ENCODE results near the gene KRTAP12-1.

KRTAP12-1 gene

DNA sequence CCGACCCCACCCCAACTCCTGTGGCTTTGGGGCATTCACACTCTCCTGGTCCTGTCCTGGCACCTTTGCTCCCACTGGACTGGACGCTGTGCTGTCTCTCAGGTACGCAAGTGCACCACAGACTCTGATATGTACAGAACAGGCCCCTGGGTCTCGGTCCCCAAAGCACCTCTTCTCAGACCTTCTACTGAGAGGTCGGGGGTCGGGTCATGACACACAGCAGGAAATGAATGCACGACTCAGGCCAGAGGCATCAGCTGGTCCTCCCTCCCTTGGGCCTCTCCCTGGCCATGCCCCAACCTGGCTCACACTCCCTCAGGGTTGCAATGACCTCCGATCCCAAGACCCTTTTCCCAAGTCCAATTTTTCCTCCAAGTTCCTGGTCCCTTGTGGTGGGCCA is 13.2 kb upstream of the KRTAP12-1 start:
- TF ChIP-seq CREB1 (IDR thresholded peaks at IDR 0.05; ENCODE audit: low read depth), result no peak

DNA sequence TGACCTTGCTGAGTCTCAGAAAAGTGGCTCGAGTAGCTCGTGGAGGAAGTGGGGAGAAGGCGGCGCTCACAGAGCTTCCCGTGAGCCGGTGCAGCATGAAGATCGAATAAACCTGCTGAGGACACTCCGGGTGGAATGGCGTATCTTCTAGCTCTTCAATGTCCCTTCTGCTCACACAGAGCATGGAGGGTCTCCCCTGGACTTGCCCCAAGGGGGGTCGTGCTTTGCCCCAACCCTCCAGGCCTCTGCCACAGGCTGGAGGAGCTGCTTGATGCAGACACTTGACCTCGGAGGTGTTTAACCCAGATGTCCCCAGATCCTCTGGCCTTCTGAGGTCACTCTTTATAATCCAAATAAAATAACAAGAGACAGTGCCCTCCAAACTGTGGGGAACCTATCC is 12.8 kb upstream of the KRTAP12-1 start:
- TF ChIP-seq NFIC (IDR thresholded peaks at IDR 0.05) (no peak), TEAD4 (IDR thresholded peaks at IDR 0.05) (no peak), TAF1 (IDR thresholded peaks at IDR 0.05; ENCODE audit: low read depth) (no peak), CEBPB (IDR thresholded peaks at IDR 0.05) (no peak), EP300 (IDR thresholded peaks at IDR 0.05; ENCODE audit: borderline replicate concordance) (no peak), FOXM1 (IDR thresholded peaks at IDR 0.05; ENCODE audit: borderline replicate concordance, low read depth) (no peak), YY1 (IDR thresholded peaks at IDR 0.05; ENCODE audit: low read depth) (no peak), CREB1 (IDR thresholded peaks at IDR 0.05; ENCODE audit: low read depth) (no peak), TCF12 (IDR thresholded peaks at IDR 0.05; ENCODE audit: low read depth) (no peak), ZBTB7A (IDR thresholded peaks at IDR 0.05; ENCODE audit: low read depth) (no peak), EGR1 (IDR thresholded peaks at IDR 0.05) (no peak), RAD21 (IDR thresholded peaks at IDR 0.05; ENCODE audit: low read depth) (no peak)
- TF ChIP-seq, protein P1, sequence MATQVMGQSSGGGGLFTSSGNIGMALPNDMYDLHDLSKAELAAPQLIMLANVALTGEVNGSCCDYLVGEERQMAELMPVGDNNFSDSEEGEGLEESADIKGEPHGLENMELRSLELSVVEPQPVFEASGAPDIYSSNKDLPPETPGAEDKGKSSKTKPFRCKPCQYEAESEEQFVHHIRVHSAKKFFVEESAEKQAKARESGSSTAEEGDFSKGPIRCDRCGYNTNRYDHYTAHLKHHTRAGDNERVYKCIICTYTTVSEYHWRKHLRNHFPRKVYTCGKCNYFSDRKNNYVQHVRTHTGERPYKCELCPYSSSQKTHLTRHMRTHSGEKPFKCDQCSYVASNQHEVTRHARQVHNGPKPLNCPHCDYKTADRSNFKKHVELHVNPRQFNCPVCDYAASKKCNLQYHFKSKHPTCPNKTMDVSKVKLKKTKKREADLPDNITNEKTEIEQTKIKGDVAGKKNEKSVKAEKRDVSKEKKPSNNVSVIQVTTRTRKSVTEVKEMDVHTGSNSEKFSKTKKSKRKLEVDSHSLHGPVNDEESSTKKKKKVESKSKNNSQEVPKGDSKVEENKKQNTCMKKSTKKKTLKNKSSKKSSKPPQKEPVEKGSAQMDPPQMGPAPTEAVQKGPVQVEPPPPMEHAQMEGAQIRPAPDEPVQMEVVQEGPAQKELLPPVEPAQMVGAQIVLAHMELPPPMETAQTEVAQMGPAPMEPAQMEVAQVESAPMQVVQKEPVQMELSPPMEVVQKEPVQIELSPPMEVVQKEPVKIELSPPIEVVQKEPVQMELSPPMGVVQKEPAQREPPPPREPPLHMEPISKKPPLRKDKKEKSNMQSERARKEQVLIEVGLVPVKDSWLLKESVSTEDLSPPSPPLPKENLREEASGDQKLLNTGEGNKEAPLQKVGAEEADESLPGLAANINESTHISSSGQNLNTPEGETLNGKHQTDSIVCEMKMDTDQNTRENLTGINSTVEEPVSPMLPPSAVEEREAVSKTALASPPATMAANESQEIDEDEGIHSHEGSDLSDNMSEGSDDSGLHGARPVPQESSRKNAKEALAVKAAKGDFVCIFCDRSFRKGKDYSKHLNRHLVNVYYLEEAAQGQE (IDR thresholded peaks at IDR 0.05; ENCODE audit: low read depth), result no peak
- TF ChIP-seq, protein P2, sequence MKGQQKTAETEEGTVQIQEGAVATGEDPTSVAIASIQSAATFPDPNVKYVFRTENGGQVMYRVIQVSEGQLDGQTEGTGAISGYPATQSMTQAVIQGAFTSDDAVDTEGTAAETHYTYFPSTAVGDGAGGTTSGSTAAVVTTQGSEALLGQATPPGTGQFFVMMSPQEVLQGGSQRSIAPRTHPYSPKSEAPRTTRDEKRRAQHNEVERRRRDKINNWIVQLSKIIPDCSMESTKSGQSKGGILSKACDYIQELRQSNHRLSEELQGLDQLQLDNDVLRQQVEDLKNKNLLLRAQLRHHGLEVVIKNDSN (IDR thresholded peaks at IDR 0.05), result no peak
- TF ChIP-seq, protein P3, sequence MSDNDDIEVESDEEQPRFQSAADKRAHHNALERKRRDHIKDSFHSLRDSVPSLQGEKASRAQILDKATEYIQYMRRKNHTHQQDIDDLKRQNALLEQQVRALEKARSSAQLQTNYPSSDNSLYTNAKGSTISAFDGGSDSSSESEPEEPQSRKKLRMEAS (IDR thresholded peaks at IDR 0.05), result no peak

DNA sequence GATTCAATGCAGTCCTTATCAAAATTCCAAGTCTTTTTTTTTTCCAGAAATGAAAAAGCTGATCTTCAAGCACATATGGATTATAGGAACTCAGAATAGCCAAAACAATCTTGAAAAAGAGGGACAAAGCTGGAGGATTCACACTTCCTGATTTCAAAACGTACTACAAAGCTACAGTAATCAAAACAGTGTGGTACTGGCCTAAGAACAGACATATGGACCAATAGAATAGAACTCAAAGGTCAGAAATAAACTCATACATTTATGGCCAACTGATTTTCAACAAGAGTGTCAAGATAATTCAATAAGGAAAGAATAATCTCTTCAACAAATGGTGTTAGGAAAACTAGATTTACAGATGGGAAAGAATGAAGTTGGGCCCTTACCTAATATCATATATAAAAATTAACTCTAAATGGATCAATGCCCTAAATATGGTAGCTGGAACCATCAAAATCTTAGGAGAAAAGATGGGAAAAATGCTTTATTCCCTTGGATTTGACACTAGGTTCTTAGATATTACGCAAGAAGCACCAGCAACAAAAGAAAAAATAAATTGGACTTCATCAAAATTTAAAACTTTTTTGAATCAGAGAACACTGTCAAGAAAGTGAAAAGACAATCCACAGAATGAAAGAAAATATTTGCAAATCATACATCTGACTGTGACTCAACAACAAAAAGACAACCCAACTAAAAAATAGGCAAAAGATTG is 11.0 kb upstream of the KRTAP12-1 start:
- TF ChIP-seq, protein P3 (IDR thresholded peaks at IDR 0.05), result no peak
- TF ChIP-seq FOXM1 (IDR thresholded peaks at IDR 0.05; ENCODE audit: borderline replicate concordance, low read depth) (no peak), NFIC (IDR thresholded peaks at IDR 0.05) (no peak), CEBPB (IDR thresholded peaks at IDR 0.05) (0 out of 2 replicates have a peak, but pooled peaks have one; percentile 19), ZBTB7A (IDR thresholded peaks at IDR 0.05; ENCODE audit: low read depth) (no peak)
- TF ChIP-seq, protein P2 (IDR thresholded peaks at IDR 0.05), result no peak

DNA sequence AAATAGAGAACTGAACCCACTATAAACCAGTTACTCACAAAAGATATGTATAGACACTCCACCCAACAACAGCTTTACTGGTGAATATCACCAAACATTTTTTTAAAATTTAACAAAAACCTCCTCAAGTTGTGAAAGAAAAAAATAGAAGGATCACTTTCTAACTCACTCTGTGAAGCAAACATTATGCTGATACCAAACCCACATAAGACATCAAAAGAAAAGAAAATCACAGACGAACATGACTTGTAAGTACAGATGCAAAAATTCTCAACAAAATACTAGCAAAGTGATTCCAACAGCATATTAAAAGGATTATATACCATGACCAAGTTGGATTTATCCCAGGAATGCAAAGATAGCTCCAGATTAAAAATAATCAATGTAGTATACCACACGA is 9.7 kb upstream of the KRTAP12-1 start:
- no peak for TF ChIP-seq FOXM1 (IDR thresholded peaks at IDR 0.05; ENCODE audit: borderline replicate concordance, low read depth)
- TF ChIP-seq CREB1 (IDR thresholded peaks at IDR 0.05; ENCODE audit: low read depth), result no peak
- TF ChIP-seq EGR1 (IDR thresholded peaks at IDR 0.05), result no peak
- TF ChIP-seq TCF12 (IDR thresholded peaks at IDR 0.05; ENCODE audit: low read depth), result no peak
- no peak for TF ChIP-seq ZBTB7A (IDR thresholded peaks at IDR 0.05; ENCODE audit: low read depth)
- TF ChIP-seq RAD21 (IDR thresholded peaks at IDR 0.05; ENCODE audit: low read depth), result no peak
- TF ChIP-seq TAF1 (IDR thresholded peaks at IDR 0.05; ENCODE audit: low read depth), result no peak
- TF ChIP-seq, protein P3 (IDR thresholded peaks at IDR 0.05), result no peak
- no peak for TF ChIP-seq YY1 (IDR thresholded peaks at IDR 0.05; ENCODE audit: low read depth)
- no peak for TF ChIP-seq CEBPB (IDR thresholded peaks at IDR 0.05)
- no peak for TF ChIP-seq EP300 (IDR thresholded peaks at IDR 0.05; ENCODE audit: borderline replicate concordance)
- TF ChIP-seq NFIC (IDR thresholded peaks at IDR 0.05), result no peak
- TF ChIP-seq, protein P2 (IDR thresholded peaks at IDR 0.05), result no peak
- TF ChIP-seq, protein P1 (IDR thresholded peaks at IDR 0.05; ENCODE audit: low read depth), result no peak
- no peak for TF ChIP-seq TEAD4 (IDR thresholded peaks at IDR 0.05)

DNA sequence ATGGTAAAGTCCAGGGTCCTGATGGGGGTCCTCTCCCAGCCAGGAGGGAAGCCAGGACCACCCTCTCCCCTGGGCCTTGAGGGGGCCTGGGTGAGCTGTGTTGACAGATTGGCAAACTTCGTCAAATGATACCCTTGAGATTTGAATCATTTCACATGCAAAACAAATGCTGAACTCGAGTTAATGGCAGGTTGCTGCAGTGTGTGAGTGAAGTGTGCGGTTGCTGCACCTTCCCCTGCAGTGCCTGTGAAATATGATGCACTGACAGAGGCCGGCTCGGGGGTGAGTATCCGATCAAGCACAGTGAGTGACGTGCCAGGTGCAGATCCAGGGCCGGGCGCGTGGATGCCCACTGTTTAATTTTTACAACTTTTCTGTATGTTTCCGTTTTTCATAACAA is 5.7 kb upstream of the KRTAP12-1 start:
- TF ChIP-seq, protein P2 (IDR thresholded peaks at IDR 0.05), result no peak
- TF ChIP-seq EGR1 (IDR thresholded peaks at IDR 0.05) (no peak), ZBTB7A (IDR thresholded peaks at IDR 0.05; ENCODE audit: low read depth) (no peak), YY1 (IDR thresholded peaks at IDR 0.05; ENCODE audit: low read depth) (no peak)

Measured in Ishikawa (cell line).